GM19328 (cell line): ENCODE measurements around the gene RFTN1.
A peak's percentile ranks its signal among the peaks of the same experiment; 100 is the strongest.

Experiments
- ATAC-seq: cut with Tn5 transposase; IDR thresholded peaks from one replicate; pipeline ENCODE4 v1.9.1; 2021; ENCODE audit warnings: mild to moderate bottlenecking, moderate library complexity; ENCODE audit not compliant: unreplicated experiment

RFTN1 gene

DNA sequence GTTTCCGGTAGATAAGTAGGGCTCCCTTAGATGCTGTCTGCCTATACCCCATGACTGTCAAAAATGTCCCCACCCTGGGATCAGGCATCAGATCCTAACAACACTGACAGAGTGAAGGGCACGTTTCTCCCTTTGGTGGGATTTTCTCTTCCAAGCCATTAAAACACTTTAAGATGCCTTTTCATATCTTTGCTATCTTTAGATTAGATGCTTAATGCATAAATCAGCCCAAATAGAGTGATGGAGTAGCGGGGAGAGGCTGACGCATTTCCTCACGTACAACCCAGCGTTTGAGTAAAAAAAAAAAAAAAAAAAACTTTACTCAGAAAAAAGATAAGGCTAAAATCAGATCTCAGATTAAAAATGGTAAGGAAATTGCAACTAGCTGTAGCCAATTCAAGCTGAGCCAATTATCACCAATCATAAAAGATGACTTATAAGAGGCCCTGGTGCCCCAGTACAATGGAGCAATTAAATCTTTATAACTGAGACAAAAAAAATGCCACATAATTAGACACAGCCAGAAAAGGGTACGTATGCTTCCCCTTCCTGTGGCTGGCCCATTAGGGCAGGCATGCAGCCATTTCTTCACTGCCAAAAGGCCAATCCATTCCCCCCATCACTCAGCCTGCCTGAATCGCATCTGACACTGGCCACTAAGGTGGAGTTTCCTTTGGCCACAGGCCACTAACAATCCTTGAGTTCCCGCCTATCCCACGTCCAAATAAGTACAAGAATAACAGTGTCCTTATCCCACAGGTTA lies 45.0 kb downstream of the RFTN1 start:
- no peak for ATAC-seq

DNA sequence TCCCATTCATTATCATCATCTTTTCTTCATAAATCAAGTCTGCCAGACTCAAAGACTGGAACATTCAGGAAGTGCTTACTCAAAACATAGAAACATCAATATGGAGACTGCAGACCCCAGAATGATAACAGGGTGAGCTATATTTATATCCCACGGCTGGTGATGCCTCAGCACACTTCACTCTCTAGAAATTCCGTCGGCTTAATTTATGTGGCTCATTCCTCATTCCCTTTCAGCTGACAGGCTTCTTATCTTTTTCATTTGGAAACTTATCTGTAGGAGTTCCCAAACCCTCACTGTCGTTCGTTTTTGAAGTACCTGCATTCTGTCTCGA lies 45.5 kb downstream of the RFTN1 start:
- no peak for ATAC-seq

GRCh38 chr3:16467393-16467792 lies 46.1 kb downstream of the RFTN1 start:
- peak; percentile 78 for ATAC-seq

DNA sequence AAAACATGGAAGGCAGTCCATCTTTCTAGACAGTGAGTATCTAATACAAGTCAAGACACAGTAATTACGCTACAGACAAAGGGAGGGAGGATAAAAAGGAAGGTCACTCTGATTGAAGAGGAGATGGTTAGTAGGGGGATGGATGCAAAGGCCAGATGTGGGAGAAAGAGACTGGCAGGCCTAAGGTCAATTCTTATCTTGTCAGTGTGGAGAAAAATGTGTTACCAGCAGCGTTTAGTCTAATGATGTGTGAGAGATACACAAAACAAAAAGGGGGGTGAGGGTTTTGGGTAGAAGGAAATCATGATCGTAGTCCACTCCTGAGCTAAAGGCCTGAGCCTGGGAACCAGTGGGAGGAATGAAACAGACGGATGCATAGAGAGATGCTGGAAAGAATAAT lies 46.7 kb downstream of the RFTN1 start:
- ATAC-seq = no peak

DNA sequence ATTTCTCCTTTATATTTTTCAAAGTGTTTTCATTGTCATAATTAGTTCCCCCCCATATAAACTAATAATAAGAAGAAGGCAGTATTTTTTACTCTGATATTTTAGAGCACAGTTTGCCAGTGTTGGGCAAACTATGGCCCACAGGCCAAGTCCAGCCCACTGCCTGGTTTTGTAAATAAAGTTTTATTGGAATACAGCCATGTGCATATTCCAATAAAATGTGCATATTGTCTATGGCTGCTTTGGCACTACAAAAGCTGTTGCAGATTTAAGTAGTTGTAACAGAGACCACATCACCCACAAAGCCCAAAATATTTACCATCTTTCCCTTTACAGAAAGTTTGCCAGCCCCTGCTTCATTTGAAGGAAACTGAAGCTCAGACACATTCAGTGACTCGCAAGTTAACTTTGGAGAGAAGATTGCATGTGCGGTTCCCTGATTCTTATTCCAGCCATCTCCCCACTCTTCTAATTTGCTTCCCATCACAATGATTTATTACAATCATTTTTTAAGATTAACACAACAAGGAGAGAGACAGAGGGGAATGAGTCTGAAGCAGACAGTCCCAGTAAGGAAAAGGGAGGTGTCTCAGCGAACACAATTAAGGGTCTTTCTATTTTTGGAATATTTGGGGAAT lies 48.9 kb downstream of the RFTN1 start:
- ATAC-seq = no peak

GRCh38 chr3:16463914-16464313 lies 49.6 kb downstream of the RFTN1 start:
- no peak for ATAC-seq

DNA sequence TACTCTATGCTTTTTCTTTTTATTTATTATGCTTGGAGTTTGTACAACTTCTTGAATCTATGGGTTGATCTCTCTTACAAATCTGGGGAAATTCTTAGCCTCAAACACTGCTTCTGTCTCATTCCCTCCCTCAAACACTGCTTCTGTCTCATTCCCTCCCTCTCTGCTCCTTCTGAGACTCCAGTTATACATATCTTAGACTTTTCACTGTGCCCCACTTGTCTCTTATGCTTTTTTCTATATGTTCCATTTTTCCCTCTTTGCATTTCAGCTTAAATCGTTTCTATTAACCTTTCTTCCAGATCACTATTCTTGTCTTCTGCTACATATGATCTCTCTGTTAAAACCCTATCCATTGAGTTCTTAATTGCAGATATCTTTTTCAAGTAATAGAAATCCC lies 50.4 kb downstream of the RFTN1 start:
- ATAC-seq = no peak

- ATAC-seq = no peak
These were observed 50.8 kb downstream of the RFTN1 start for GRCh38 chr3:16462679-16463078.

DNA sequence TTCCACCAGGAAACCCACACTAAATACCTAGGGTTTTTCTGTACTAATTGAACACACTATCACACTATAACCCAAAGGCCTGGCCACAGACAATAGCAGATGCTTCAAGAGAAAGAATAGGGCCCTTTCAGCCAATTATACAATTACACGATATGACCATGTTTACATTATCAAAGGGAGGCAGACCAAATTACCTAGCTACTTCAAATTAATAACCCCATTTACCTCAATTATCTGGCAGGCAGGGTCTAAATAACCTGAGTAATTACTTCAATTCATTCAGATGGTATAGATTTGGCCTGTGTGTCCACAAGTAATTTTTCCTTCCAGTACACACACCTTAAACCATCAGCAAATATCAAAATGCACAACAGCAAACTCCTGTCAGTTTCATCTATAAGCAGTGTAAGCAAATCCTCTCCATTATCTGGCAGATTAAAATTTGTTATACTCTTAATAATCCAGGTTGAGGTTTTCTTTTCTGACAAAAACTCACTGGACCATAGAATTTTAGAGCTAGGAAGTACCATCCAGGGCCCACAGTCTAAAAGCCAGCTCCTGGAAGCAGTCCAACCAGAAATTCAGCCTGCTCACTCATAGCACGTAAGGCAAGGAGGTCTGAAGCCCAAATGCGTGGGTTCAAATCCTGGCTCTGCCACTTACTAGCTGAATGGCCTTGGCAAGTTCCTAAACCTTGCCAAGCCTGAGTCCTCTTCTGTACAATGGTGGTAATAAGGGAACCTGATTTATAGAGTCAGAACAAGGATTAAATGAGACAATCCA lies 51.8 kb downstream of the RFTN1 start:
- ATAC-seq = no peak

- ATAC-seq = no peak
These were observed 52.6 kb downstream of the RFTN1 start for GRCh38 chr3:16460886-16461285.

DNA sequence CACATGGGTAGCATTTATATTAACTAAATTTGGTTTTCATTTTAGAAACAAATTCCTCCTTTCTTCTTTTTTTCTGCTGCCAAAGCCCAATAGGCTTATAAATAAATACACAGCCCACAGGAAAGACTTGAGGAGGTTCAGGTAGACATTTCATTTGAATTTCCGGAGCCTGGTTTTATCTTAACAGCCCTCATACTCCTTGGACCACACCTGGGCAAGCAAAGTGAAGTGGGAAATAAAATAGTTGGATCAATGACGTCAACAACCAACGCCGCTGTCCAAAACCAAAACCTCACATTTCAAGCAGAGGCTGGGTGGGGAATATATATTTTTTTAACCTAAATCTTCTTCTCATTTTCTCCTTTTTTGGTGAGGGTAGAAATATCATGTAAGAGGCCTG lies 53.2 kb downstream of the RFTN1 start:
- ATAC-seq = no peak

DNA sequence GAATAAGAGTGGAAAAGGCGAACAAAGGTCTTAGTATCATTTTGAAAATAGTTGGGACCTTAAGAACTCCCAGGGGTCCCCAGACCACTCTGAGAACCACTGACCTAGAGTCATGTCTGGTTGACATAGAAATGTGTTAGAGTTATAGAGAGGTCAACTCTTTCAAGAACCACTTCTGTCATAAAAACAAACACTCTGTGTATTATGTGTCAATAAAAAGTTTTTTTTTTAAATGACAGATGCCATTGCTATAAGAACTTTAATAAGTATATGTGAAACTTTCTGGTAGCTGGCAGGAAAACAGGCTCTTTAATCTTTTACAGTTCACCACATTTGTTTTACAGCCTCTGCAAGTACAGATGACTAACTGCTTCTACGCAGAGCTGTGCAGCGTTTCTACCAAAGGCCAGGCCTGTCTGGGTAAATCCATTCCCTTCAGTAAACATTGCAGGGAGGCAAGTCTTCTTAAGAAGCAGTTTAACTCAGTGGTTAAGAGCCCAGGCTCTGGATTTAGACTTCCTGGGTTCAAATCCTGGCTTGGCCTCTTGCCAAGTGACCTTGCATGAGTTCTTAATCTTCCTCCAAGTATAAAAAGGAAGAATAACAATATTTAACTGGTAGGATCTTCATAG lies 56.6 kb downstream of the RFTN1 start:
- ATAC-seq = no peak

GRCh38 chr3:16455966-16456365 lies 57.5 kb downstream of the RFTN1 start:
- ATAC-seq = no peak

DNA sequence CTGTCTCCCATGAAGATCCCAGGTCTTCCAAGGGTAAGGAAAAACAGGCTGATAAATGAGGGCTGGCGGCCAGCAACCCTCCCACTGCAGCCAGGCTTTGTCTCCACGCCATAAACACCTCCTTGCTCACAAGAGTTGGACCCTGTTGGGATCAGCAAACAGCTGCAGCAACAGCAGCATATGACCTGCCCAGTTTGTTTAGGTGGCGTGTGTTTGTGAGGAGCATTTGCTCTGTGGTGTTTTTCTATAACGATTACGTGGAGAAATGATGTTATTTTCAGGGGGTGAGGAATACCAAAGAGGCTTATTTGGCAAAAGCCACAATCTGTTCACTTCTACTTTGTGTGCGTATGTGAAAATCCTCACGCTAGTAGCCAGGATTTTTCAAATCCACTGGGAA lies 58.5 kb downstream of the RFTN1 start:
- no peak for ATAC-seq

DNA sequence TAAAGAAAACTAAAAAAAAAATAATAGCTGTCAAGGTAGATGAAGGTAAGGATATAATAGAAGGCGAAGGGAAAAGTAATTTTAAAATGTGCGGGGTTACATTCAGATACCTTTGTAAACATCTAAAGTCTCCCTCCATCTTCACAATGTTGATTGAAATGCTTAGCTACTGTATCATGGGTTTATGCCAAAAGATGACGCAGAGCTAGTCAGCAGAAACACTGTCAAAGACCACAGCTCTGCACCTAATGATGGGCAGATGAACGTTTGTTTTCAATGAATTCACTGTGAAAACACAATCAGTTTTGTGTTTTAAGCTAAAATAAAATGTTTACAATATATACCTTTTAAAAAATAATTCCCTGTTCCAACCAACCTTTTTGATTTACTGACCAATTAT lies 61.2 kb downstream of the RFTN1 start:
- ATAC-seq = no peak

DNA sequence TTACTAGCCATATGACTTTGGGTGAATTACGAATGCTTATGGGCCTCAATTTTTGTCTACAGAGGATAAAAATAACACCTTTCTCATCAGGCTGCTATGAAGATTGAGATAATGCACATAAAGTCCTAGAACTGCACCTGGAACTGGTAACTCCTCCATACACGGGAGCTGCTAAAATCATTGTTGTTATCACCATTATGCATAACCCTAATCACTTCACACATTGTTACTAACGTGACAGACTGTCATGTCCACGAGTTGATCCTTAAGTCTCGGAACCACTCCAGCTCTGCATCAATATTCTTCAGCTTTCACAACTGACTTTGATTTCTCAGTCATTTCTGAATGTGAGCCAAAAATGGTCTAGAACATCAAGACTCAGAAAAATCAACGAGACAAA lies 64.1 kb downstream of the RFTN1 start:
- ATAC-seq = no peak

DNA sequence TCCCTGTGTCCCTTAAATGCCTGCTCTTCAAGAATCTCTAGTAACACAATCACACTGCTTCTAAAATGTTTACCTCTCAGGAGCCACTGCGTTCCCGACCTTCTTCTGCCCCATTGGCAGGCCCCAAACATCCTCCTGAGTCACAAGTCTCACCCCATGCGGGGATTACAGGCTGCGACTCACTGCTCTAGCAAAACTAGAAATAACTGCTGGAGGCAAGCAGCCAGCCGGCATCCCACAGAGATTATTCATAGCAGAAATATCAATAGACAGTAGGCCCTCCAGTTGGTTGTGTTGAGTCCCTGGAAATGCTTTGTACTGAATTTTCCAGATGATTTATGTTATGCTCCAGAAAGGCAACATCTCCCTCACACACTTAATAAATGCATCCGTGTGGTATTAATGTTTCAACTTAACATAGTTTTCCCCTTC lies 64.8 kb downstream of the RFTN1 start:
- no peak for ATAC-seq

- ATAC-seq = no peak
These were observed 66.4 kb downstream of the RFTN1 start for GRCh38 chr3:16447135-16447534.

GRCh38 chr3:16444344-16444743 lies 69.2 kb downstream of the RFTN1 start:
- no peak for ATAC-seq

DNA sequence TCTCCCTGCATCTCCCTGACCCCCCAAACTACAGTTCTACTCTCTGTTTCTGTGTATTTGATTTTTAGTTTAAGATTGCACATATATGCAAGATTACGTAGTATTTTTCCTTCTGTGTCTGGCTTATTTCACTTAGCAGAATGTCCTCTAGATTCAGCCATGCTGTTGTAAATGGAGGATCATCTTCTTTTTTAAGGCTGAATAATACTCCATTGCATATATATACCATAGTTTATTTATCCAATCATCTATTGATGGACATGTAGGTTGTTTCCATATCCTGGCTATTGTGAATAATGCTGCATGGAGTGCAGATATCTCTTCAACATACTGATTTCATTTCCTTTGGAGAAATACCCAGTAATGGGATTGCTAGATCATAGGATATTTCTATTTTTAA lies 70.8 kb downstream of the RFTN1 start:
- ATAC-seq = no peak

DNA sequence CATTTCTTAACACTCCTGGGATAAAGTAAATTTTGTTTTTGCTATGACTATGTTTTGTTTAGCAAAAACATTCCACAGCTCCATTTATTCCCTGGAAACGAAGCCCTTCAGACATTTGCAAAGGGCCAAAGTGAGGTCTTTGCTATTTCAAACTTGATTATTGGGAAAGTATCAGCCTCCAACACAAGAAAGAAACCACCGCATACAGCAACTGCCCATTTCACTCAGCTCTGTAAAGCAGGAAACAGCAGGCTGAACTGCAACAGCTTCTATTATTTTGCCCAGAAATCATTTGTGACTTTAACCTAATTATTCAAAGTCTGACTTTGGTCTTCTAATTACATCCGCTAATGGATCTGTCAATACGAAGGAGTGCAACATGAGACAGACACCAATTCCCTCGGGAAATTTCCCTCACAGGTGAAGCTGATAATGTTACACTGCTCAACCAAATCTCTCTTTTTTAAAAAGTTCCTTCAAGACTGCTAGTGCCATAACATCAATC lies 72.1 kb downstream of the RFTN1 start:
- no peak for ATAC-seq
